Suprapubic skin (tissue), 4 donors: Measurements from ENCODE around the gene LIMA1. TPM values are rescaled to one million over a fixed set of nuclear protein-coding genes. Genes with fewer than 3 reads are reported as not detected.
A peak's percentile ranks its signal among the peaks of the same experiment; 100 is the strongest.
"Not testable (repeated sequence)": the region's sequence is repeated elsewhere in the genome, so short reads cannot be mapped to it uniquely, and the experiment has no call there.

Source experiments
- DNase-seq, 2 donors: peaks; one replicate each; pipeline ENCODE4 v3.0.0-alpha.2; 2019; ENCODE audit warnings: low spot score in 2 of 2
- H3K27ac ChIP-seq: fragments of 200-600 bp; sonication (generic); one replicate; pipeline ENCODE4 v1.5.1; 2019
- H3K27me3 ChIP-seq: fragments of 200-600 bp; sonication (generic); one replicate; pipeline ENCODE4 v1.5.1; 2019
- H3K36me3 ChIP-seq: fragments of 200-600 bp; sonication (generic); one replicate; pipeline ENCODE4 v1.5.1; 2019
- H3K4me1 ChIP-seq: fragments of 200-600 bp; sonication (generic); one replicate; pipeline ENCODE4 v1.5.1; 2019
- H3K4me3 ChIP-seq: fragments of 200-600 bp; sonication (generic); one replicate; pipeline ENCODE4 v1.5.1; 2019; ENCODE audit warnings: mild to moderate bottlenecking
- H3K9me3 ChIP-seq: fragments of 200-600 bp; sonication (generic); one replicate; pipeline ENCODE4 v1.5.1; 2019
- EP300 ChIP-seq: sonication (generic); formaldehyde crosslinking; IDR thresholded peaks from one replicate; pipeline ENCODE4 v1.6.1; 2017; ENCODE audit warnings: antibody characterized with exemption
- POLR2A ChIP-seq, 2 donors: fragments of 450-650 bp; IDR thresholded peaks; one replicate each; pipeline ENCODE4 v1.6.1; 2017; ENCODE audit warnings: antibody characterized with exemption in 2 of 2, mild to moderate bottlenecking in 2 of 2, moderate library complexity in 2 of 2
- POLR2AphosphoS5 ChIP-seq, 3 donors: sonication (generic); formaldehyde crosslinking; IDR thresholded peaks; one replicate each; pipeline ENCODE4 v1.6.1; 2017; ENCODE audit warnings: antibody characterized with exemption in 3 of 3
- WGBS: methylation state at CpG from one replicate; pipeline ENCODE4 v1.1.5; 2018; 5-methylcytosine and 5-hydroxymethylcytosine counted together
- total RNA-seq, 4 donors: library from RNA; depleted of rRNA; stranded (reverse); fragments of >200 nt; gene quantifications; one replicate each; pipeline ENCODE4 v1.1.0, GENCODE V29; 2016
- TF ChIP-seq, protein P1 (sequence below), 2 donors: fragments of 200-600 bp in 1 of 2; fragments of 450-650 bp in 1 of 2; sonication (generic) in 1 of 2; IDR thresholded peaks; one replicate each; pipeline ENCODE4 v1.5.1; 2016 to 2019; ENCODE audit warnings: antibody characterized with exemption in 2 of 2, mild to moderate bottlenecking in 1 of 2, moderate library complexity in 1 of 2

Gene LIMA1
- total RNA-seq, 4 donors from 2014 or later = 66.6 to 105 (median 89.6) TPM

- Histone ChIP-seq H3K4me3 (peak overlapping the region; percentile 67), H3K36me3 (no peaks in the 10 kb centered on the region), H3K27ac (peak overlapping the region; percentile 86), H3K27me3 (no peaks in the 10 kb centered on the region), H3K4me1 (peaks cover 36% of the 10 kb centered on the region), H3K9me3 (no peaks in the 10 kb centered on the region)
- TF ChIP-seq POLR2AphosphoS5 (IDR thresholded peaks at IDR 0.05) (no peak), EP300 (no peak), POLR2A (IDR thresholded peaks at IDR 0.05) (no peak)
- TF ChIP-seq, protein P1, sequence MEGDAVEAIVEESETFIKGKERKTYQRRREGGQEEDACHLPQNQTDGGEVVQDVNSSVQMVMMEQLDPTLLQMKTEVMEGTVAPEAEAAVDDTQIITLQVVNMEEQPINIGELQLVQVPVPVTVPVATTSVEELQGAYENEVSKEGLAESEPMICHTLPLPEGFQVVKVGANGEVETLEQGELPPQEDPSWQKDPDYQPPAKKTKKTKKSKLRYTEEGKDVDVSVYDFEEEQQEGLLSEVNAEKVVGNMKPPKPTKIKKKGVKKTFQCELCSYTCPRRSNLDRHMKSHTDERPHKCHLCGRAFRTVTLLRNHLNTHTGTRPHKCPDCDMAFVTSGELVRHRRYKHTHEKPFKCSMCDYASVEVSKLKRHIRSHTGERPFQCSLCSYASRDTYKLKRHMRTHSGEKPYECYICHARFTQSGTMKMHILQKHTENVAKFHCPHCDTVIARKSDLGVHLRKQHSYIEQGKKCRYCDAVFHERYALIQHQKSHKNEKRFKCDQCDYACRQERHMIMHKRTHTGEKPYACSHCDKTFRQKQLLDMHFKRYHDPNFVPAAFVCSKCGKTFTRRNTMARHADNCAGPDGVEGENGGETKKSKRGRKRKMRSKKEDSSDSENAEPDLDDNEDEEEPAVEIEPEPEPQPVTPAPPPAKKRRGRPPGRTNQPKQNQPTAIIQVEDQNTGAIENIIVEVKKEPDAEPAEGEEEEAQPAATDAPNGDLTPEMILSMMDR (IDR thresholded peaks at IDR 0.05) = no peak
- 10% methylated on average over 14 of the region's 14 CpGs for WGBS
- no peak for DNase-seq
These were observed 545 bp downstream of the LIMA1 start for GRCh38 chr12:50282721-50283228.

DNA sequence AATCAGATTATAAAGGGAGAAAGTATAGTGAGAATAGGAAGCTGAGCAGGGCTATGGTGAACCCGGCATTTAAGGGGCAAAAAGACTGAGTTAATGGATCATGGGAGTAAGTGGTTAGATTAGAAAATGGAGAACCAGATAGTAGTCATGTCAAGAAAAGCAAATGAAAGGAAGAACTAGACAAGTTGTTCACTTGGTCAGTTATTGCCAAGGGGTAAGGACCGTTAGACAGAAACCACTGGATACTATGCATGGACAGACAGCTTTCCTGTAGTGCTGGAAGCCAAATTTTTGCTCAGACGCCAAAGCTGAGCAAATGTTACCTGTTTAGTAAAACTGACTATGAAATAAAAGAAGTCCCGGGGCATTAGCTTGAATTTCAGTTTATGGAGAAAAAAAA is 3.8 kb downstream of the LIMA1 start:
- no peak overlapping the region for H3K27ac ChIP-seq
- no peaks in the 10 kb centered on the region for H3K9me3 ChIP-seq
- H3K27me3 ChIP-seq = no peaks in the 10 kb centered on the region
- DNase-seq = no peak
- TF ChIP-seq POLR2A (IDR thresholded peaks at IDR 0.05) (no peak), EP300 (no peak), POLR2AphosphoS5 (IDR thresholded peaks at IDR 0.05) (no peak)
- TF ChIP-seq, protein P1 (IDR thresholded peaks at IDR 0.05) = no peak
- 94% methylated on average over 4 of the region's 4 CpGs for WGBS
- H3K4me3 ChIP-seq = no peak overlapping the region
- H3K36me3 ChIP-seq = no peaks in the 10 kb centered on the region
- H3K4me1 ChIP-seq = peaks cover 52% of the 10 kb centered on the region

DNA sequence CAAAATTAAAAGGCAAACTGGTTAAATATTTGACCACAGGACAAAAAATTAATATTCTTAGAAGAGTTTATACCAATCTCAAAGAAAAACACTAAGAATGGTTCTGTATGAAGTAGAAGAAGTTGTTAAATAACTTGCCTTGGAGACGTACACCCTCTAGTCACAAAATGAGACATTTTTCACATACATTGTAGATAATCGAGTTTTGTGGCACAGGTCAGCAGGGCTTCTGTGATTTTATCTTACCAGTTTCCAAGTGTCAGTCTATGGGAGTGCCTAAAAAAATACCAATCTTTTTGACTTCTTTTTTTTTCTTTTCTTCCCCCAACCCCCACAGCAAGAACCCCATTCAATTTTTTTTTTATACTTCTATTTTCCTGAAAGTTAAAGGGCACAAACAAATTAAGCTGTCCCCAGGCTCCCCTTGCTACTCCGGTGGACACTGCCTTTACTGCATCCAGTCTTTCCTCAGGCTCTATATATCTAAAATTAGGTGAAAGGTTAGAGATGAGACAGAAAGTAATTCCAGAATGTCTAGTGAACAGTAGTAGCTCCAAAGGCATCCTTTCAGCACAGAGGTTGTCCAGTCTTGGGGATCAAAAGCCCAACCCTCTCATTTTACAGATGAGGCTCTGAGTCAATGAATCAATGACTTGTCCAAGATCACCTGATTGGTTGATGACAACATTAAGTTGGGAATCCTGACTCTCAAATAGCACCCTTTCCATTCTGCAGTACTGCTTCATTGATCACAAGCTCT is 6.2 kb downstream of the LIMA1 start:
- Histone ChIP-seq H3K4me1 (peaks cover 42% of the 10 kb centered on the region), H3K4me3 (no peak overlapping the region), H3K36me3 (no peaks in the 10 kb centered on the region), H3K27me3 (no peaks in the 10 kb centered on the region), H3K9me3 (no peaks in the 10 kb centered on the region), H3K27ac (no peak overlapping the region)
- no peak for TF ChIP-seq POLR2AphosphoS5 (IDR thresholded peaks at IDR 0.05)
- no peak for TF ChIP-seq POLR2A (IDR thresholded peaks at IDR 0.05)
- TF ChIP-seq, protein P1 (IDR thresholded peaks at IDR 0.05) = no peak
- no peak for TF ChIP-seq EP300
- DNase-seq = no peak
- 61% methylated on average over 3 of the region's 3 CpGs for WGBS

DNA sequence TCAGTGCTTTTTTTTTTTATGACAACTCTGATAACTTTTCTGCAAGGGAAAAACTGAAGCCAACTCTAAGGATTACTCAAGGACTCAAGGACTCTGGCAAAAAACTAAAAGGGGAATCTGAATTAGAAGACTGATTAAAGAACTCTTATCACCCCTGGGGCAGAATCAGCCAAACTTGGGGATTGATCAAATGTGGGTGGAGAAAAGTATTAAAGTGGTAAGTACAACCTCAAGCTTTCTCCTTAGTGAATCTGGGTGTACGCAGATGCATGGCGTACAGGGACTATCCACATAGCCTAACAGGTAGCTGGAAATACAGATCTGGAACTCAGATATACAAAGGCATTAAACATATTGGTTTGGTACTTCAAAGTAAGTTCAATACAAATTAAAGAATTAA is 7.3 kb downstream of the LIMA1 start:
- 56% methylated on average over 2 of the region's 2 CpGs for WGBS
- no peak for DNase-seq

DNA sequence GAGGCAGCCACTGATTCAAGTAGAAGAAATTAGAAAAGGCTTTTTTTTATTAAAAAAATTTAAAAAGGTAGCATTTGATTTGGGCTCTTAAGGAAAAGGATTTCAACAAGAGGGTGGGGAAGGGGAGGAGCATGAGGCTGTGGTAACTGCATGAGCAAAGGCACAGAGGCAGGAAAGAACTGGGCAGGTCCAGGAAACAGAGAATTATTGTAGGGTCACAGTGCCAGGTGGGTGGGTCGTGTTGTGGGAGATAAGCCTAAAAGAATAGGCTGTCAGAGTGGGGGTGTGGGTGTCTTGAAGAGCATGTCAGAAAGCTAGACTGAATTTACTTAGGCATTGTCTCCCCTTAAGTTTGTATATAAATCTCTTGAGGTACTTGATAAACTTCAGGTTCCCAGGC is 7.8 kb downstream of the LIMA1 start:
- no peak for DNase-seq
- no peaks in the 10 kb centered on the region for H3K9me3 ChIP-seq
- H3K27me3 ChIP-seq = no peaks in the 10 kb centered on the region
- WGBS = 24% methylated on average over 1 of the region's 1 CpG
- peaks cover 38% of the 10 kb centered on the region for H3K4me1 ChIP-seq
- no peaks in the 10 kb centered on the region for H3K36me3 ChIP-seq
- peak overlapping the region; percentile 12 for H3K27ac ChIP-seq
- TF ChIP-seq EP300 (no peak), POLR2A (IDR thresholded peaks at IDR 0.05) (no peak), POLR2AphosphoS5 (IDR thresholded peaks at IDR 0.05) (no peak)
- TF ChIP-seq, protein P1 (IDR thresholded peaks at IDR 0.05) = no peak
- H3K4me3 ChIP-seq = no peak overlapping the region

More for the DNA sequence above, 7.3 kb downstream of the LIMA1 start:
- H3K4me3 ChIP-seq = no peak overlapping the region
- H3K27ac ChIP-seq = peak overlapping the region; percentile 12
- H3K4me1 ChIP-seq = peaks cover 38% of the 10 kb centered on the region
- H3K36me3 ChIP-seq = no peaks in the 10 kb centered on the region
- TF ChIP-seq POLR2AphosphoS5 (IDR thresholded peaks at IDR 0.05) = no peak
- TF ChIP-seq POLR2A (IDR thresholded peaks at IDR 0.05) = no peak
- no peak for TF ChIP-seq EP300
- TF ChIP-seq, protein P1 (IDR thresholded peaks at IDR 0.05) = no peak
- no peaks in the 10 kb centered on the region for H3K9me3 ChIP-seq
- no peaks in the 10 kb centered on the region for H3K27me3 ChIP-seq

DNA sequence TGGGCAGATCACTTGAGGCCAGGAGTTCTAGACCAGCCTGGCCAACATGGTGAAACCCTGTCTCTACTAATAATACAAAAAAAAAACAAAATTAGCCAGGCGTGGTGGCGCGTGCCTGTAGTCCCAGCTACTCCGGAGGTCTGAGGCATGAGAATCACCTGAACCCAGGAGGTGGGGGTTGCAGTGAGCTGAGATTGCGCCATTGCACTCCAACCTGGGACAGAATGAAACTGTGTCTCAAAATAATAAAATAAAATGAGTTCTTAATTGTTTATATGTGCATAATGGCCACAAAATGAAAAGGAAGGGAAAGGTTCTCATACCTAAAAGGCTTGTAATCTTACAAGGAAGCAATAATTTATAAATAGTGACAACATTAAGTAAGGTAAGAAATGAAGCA is 8.2 kb downstream of the LIMA1 start:
- peaks cover 38% of the 10 kb centered on the region for H3K4me1 ChIP-seq
- WGBS = 93% methylated on average over 5 of the region's 5 CpGs
- H3K36me3 ChIP-seq, H3K27me3 ChIP-seq, DNase-seq, H3K9me3 ChIP-seq, H3K27ac ChIP-seq, H3K4me3 ChIP-seq: not testable (repeated sequence)
